HG03280 (cell line): ENCODE measurements around the gene ANP32E.

Source experiments
- ATAC-seq: cut with Tn5 transposase; IDR thresholded peaks from one replicate; pipeline ENCODE4 v1.9.1; 2021; ENCODE audit warnings: mild to moderate bottlenecking, moderate library complexity; ENCODE audit not compliant: unreplicated experiment

ANP32E gene

DNA sequence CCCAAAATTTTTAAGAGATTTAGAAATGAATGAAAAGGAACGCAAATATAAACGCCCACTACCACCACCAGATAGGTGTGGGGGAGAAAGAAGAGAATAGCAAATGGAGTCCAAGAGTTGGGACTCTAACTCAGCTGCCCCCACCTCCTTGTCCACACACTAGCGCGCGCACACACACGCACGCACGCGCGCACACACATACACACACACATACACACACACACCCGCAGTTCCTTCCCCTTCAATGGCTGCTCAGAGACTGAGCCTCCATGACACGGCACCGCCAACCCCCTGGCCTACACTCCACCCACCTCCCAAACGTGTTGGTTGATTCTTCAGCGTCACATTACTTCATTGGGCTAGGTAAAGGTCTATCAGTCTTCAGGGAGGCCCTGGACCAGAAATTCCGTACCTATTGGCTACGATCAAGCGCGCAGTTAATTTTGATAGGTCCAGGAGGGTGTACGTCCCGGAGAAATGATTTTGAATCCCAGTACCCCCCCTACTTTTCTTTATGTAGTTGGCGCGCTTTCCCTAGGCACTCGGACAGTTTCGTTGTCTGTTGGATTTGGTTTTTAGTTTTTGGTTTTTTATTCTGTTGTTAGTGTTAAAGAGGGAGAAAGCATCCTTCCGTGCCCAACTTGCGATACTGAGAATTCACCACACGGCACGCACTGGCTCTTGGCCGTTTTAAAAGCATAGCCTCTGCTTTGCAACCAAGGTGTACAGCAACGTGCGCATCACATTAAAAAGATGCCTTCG, at the start of gene ANP32E:
Gene ANP32E (minus strand): TSS at position 261 of the 762 bp plus-strand sequence. CDS start 326 bp downstream, outside the sequence.
- ATAC-seq: peak; percentile 87

- ATAC-seq: no peak
Observed at GRCh38 chr1:150283260-150283659, 47.3 kb upstream of the ANP32E start.

DNA sequence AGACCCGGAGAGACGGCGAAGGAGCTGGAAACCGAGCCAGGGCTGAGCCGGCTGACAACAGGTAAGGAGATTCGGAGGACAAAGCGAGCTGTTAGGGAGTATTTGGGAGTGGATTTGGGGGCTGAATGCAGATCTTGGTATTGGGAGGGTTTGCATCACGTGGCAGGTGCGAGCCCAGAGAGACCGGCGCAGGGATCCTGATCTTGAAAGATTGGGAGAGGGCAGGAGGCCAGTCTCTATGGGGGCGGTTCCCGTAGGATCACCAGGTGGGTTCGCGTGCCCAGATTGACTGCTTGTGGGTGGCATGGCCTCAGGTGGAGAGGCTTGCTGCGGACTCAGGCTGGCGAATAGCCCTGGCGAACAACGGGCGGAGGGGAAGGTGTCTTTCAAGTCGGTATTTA, 46.6 kb upstream of the ANP32E start:
- no peak for ATAC-seq

GRCh38 chr1:150281758-150282557, 46.0 kb upstream of the ANP32E start, which contains the start of gene CIART:
TSS of gene CIART (plus strand) at chr1:150282554. CDS start at chr1:150283268, 714 bp downstream.
- ATAC-seq: no peak

DNA sequence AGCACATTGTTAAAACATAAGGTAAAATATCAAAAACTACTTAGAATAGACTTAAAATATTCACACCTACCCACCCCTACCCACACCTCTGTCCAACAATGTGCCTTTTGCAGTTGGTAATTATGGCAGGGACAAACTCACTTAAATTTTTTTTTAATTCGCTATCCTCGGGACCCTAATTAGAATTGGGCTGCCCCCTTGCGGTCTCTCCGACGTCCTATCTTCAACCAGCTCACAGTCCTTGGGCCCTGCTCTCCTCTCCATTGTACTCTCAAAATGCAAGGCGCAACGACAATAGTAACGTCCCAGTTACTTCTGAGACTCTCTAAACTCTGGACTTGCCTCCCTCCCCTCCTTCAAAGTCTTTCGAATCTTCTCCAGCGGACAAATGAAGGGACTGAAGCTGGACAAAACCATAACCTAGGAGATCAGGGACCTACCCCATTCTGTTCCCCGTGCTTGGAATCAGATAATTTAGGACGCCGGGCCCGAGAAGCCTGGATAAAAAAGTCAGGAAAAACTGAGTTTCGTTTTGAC, 45.4 kb upstream of the ANP32E start:
- ATAC-seq: no peak

DNA sequence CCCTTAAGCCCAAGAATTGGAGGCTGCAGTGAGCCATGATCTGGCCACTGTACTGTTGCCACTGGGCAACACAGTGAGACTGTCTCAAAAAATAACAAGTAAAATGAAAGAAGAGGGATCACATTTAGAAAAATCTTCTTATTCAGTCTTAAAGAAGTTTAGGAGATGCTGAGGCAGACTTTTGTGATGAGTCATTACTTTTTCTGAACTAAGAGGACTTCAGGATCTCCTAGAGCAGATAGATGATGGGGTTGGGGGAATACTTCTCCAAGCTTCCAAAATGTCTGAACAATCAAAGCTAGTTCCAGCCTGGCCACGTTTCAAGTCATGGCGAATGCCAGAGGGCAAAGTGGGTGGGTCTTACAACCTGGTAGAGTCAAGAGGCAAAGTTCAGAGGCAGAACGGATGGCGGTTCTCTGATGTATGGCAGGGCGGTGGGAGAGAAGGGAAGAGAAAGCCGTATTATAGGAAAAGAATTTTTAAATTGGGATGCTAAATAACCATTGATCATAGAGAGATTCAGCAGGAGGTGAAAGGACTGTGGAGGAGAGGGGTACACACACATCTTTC, 44.3 kb upstream of the ANP32E start:
- no peak for ATAC-seq

- ATAC-seq: no peak
Observed at GRCh38 chr1:150273311-150273710, 37.4 kb upstream of the ANP32E start.

- no peak for ATAC-seq
Observed at GRCh38 chr1:150271291-150271959, 35.5 kb upstream of the ANP32E start.

DNA sequence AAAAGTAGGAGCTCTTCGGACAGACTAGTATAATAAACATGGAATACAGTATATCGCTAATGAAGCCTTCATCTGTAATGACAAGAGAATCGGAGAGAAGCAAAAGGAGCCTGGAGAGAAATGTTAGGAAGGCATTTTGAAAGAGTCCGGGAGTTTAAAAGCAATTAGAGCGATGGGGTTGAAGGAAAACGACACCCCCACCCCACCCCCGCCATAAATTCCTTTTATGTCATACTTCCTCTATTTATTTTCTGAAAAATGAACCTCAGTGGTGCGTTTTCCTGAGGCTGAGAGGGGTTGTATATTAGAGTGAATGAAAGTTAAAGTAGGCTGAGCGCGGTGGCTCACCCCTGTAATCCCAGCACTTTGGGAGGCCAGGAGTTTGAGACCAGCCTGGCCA, 33.5 kb upstream of the ANP32E start:
- ATAC-seq: no peak

DNA sequence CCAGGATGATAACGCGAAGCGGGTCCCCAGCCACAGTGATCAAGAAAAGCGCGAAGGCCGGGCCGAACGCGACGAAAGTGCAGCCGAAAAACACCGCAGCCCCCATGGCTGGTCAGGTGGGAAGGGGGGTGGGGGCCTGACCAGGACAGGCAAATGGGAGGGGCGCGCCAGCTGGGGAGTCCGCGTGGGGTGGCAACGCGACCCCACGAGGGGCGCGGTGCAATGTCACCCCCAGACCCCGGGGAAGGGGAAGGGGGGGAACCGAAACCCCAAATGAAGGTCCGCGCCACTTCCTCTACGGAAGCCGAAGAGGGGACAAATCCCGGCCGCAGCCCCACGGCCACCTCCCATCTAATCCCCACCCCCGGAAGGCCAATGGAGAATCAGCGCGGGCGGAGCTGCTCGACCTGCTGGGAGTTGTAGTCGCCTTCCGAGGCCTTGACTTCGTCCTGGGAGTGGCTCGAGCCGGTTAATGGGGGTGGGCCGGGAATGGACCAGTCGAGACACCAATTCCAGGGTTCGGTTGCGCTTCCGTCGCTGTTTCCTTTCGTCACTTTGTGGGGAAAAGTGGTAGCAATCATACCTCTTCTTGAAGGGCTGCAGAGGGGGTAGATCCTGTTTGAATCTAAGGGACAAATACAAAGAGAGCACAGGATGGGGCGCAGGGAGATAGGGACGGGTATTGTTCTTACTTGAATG, 32.9 kb upstream of the ANP32E start, which contains the start of gene APH1A:
Gene APH1A (minus strand): TSS at position 312 of the 699 bp plus-strand sequence. CDS start 206 bp downstream, at position 106.
- peak; percentile 94 for ATAC-seq

DNA sequence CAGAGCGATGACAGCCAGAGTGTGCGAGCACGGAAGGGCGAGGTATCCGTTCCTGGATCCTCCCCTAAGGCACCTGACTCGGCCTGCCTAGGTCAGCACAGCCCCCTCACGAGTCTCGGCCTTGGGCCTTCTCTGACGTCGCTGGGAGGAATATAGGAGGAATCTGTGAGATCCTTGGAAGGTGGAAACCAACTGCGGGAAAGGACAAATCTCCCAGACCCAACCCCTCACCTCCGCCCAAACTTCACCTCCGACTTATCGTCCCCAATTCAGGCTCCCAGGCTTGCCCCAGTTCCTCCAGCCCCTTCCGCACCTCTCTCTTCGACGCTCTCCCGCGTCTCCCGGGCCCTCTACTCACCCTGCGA, 32.4 kb upstream of the ANP32E start:
- ATAC-seq: peak; percentile 11

GRCh38 chr1:150267896-150268295, 32.0 kb upstream of the ANP32E start:
- ATAC-seq: no peak

GRCh38 chr1:150263549-150263948, 27.6 kb upstream of the ANP32E start:
- no peak for ATAC-seq

DNA sequence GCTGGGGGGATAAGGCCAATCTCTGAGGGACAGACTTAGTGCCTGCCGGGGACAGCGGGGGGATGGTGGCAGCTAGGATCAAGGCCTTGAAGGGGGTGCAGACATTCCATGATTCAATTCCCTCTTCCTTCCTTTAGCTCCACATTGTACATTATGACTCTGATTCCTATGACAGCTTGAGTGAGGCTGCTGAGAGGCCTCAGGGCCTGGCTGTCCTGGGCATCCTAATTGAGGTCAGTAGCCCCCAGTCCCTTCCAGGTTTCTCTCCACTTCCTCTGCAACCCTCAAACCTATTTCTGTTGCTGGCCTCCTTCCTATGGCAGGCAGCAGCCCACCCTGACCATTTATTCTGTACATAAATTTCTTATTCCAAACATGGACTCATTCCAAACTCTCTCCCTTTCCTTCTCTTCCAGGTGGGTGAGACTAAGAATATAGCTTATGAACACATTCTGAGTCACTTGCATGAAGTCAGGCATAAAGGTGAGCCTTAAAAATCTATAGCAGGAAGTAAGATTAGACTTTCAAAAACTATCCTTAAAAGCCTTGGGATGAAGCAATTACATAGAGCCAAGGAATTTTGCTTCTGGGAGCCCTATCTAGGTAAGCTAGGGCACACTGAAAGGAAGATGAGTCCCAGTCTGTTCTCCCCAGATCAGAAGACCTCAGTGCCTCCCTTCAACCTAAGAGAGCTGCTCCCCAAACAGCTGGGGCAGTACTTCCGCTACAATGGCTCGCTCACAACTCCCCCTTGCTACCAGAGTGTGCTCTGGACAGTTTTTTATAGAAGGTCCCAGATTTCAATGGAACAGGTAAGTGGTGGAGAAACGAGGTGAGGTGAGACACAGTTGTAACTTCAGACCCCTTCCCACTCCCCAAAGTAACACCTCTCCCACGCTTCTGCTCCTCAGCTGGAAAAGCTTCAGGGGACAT, 26.7 kb upstream of the ANP32E start:
- ATAC-seq: no peak

GRCh38 chr1:150261367-150261766, 25.5 kb upstream of the ANP32E start:
- ATAC-seq: no peak

DNA sequence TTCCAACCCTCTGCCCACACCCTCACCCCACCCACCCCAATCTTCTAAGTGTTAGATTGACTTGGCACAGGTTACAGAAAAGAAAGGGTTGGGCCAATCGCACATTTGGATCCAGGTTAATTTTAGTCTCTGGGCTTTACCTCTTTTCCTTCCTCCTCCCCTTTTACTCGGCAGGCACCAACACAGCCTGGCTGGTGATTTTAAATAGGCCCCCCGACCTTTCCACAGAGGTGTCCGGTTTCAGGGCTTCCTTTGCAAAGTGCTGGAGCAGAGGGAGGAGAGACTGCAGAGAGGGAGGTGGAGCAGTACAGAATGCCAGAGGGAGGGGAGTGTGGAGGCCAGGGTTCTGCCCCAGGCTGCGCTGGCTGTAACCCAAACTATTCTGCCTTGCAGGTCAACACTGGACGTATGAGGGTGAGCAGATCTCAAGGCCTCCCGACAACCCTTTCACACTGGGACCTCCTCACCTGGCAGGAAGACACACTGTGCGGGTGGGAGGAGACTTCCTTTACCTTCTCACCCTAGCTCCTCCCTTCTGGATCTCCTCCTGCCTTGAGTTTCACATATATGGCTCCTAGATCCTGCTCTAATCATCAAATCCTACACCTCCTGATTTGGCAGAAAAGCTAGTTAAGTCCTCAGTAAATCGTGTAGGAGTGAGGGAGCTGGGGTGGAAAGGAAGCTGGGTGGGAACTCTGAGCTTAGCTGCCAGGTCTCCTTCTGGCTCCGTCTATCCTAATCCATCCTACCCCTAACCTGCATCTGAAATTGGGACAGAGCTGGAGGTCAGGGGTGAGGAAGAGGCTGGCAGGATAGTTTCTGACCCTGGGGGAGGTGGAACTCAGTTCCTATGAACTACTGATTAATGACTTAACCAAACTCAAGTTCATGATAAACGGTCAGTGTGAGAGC, 24.1 kb upstream of the ANP32E start:
- no peak for ATAC-seq

- ATAC-seq: no peak
Observed at GRCh38 chr1:150259217-150259616, 23.3 kb upstream of the ANP32E start.
